Lower leg skin (tissue), 4 donors: Measurements from ENCODE around the gene SPEG. TPM values are rescaled to one million over a fixed set of nuclear protein-coding genes. Genes with fewer than 3 reads are reported as not detected.

Experiments used
- DNase-seq, 2 donors: peaks; one replicate each; pipeline ENCODE4 v3.0.0-alpha.2; 2019; ENCODE audit warnings: low spot score in 2 of 2
- H3K4me3 ChIP-seq: fragments of 200-600 bp; sonication (generic); 2 replicates; pipeline ENCODE4 v1.5.1; 2017; ENCODE audit warnings: mild to moderate bottlenecking, low read depth; ENCODE audit not compliant: poor library complexity, severe bottlenecking
- CTCF ChIP-seq, 3 donors: fragments of 450-650 bp; IDR thresholded peaks; one replicate each; pipeline ENCODE4 v1.5.1; 2016; ENCODE audit warnings: antibody characterized with exemption in 3 of 3, mild to moderate bottlenecking in 3 of 3, moderate library complexity in 2 of 3
- POLR2A ChIP-seq, 2 donors: fragments of 450-650 bp; IDR thresholded peaks; one replicate each; pipeline ENCODE4 v1.6.1; 2016 to 2017; ENCODE audit warnings: antibody characterized with exemption in 2 of 2, mild to moderate bottlenecking in 1 of 2, moderate library complexity in 1 of 2
- WGBS, 2 donors: methylation state at CpG; one replicate each; pipeline ENCODE4 v1.1.5; 2018; 5-methylcytosine and 5-hydroxymethylcytosine counted together
- intact Hi-C: fragments of 100-400 bp; cut with DNase I; formaldehyde crosslinking; loops from one replicate; pipeline ENCODE4 v1.15.0; 2023; ENCODE audit warnings: low total_unique reads
- total RNA-seq, 4 donors: library from RNA; depleted of rRNA; stranded (reverse); fragments of >200 nt; gene quantifications; one replicate each; pipeline ENCODE4 v1.1.0, GENCODE V29; 2016

Gene SPEG
- total RNA-seq, 4 donors from 2014 or later: 3.3 to 11.4 (median 5.3) TPM

- no peak for TF ChIP-seq CTCF (IDR thresholded peaks at IDR 0.05)
- TF ChIP-seq POLR2A (IDR thresholded peaks at IDR 0.05): no peak
- WGBS, 2 donors: 63 to 66% methylated on average over 5 of the region's 5 CpGs
- DNase-seq: no peak
- H3K4me3 ChIP-seq: no peak overlapping the region
- intact Hi-C loops: no loop called here
Observed at GRCh38 chr2:219415580-219416234, 18.9 kb upstream of the SPEG start.

GRCh38 chr2:219416235-219416602 is 18.4 kb upstream of the SPEG start:
- intact Hi-C loops: no loop called here
- TF ChIP-seq CTCF (IDR thresholded peaks at IDR 0.05) (no peak), POLR2A (IDR thresholded peaks at IDR 0.05) (no peak)
- 31 to 36% methylated on average over 3 of the region's 3 CpGs for WGBS, 2 donors

GRCh38 chr2:219416938-219417337 is 17.7 kb upstream of the SPEG start:
- no peak for DNase-seq
- TF ChIP-seq CTCF (IDR thresholded peaks at IDR 0.05) (no peak), POLR2A (IDR thresholded peaks at IDR 0.05) (no peak)
- intact Hi-C loops: no loop called here
- WGBS, 2 donors: 58% methylated on average over 4 of the region's 4 CpGs
- H3K4me3 ChIP-seq: no peak overlapping the region

More at GRCh38 chr2:219416235-219416602, 18.4 kb upstream of the SPEG start:
- no peak for DNase-seq
- no peak overlapping the region for H3K4me3 ChIP-seq

- intact Hi-C loops: no loop called here
- WGBS, 2 donors: 60% methylated on average over 9 of the region's 9 CpGs
- H3K4me3 ChIP-seq: no peak overlapping the region
- TF ChIP-seq POLR2A (IDR thresholded peaks at IDR 0.05) (no peak), CTCF (IDR thresholded peaks at IDR 0.05) (no peak)
- no peak for DNase-seq
Observed at GRCh38 chr2:219417374-219417773, 17.3 kb upstream of the SPEG start.

- DNase-seq: no peak
- intact Hi-C loops: no loop called here
- no peak within 1 kb of the TSS for H3K4me3 ChIP-seq
- TF ChIP-seq POLR2A (IDR thresholded peaks at IDR 0.05): no peak
- 11 to 15% methylated on average over 7 to 74 of the region's 98 CpGs for WGBS, 2 donors
Observed at GRCh38 chr2:219418155-219419011, 16.3 kb upstream of the SPEG start, which contains the start of gene DES. Gene DES, plus strand, starts transcription at chr2:219418377. Its CDS starts 86 bp downstream, at chr2:219418463.

- 45 to 69% methylated on average over 6 to 10 of the region's 12 CpGs for WGBS, 2 donors
- TF ChIP-seq CTCF (IDR thresholded peaks at IDR 0.05) (no peak), POLR2A (IDR thresholded peaks at IDR 0.05) (no peak)
- intact Hi-C loops: no loop called here
- H3K4me3 ChIP-seq: no peak overlapping the region
- no peak for DNase-seq
Observed at GRCh38 chr2:219419012-219419324, 15.7 kb upstream of the SPEG start.
